ENCODE data around the gene NUP205.

GRCh38 chr7:135508883-135509588, 48.7 kb upstream of the NUP205 start:
- TF ChIP-seq CTCF (IDR thresholded peaks at IDR 0.05), result no peak
- no peak for TF ChIP-seq POLR2A (IDR thresholded peaks at IDR 0.05)

All from uterus (tissue), 2 donors.